Mesendoderm (in vitro differentiated cells): Measurements from ENCODE around the gene NFAT5.

Experiments used
- DNase-seq: peaks from one replicate; pipeline ENCODE4 v3.0.0; 2013
- H2AK5ac ChIP-seq: 2 replicates; pipeline ENCODE4 v1.6.1; 2013; ENCODE audit warnings: low read length, inconsistent platforms
- H2BK120ac ChIP-seq: 2 replicates; pipeline ENCODE4 v1.6.1; 2013; ENCODE audit warnings: low read depth, mild to moderate bottlenecking, low read length, moderate library complexity, mixed read lengths
- H2BK15ac ChIP-seq: replicated peaks from 2 replicates; pipeline ENCODE4 v1.6.1; 2013; ENCODE audit warnings: low read depth, mild to moderate bottlenecking, moderate library complexity
- H2BK5ac ChIP-seq: 2 replicates; pipeline ENCODE4 v1.6.1; 2013; ENCODE audit warnings: low read length, inconsistent platforms
- H3K18ac ChIP-seq: 2 replicates; pipeline ENCODE4 v1.6.1; 2013; ENCODE audit warnings: mild to moderate bottlenecking, low read length, mixed read lengths
- H3K23ac ChIP-seq: one replicate; pipeline ENCODE4 v1.6.1; 2013; ENCODE audit warnings: low read length
- H3K27ac ChIP-seq: 2 replicates; pipeline ENCODE4 v1.5.1; 2013; ENCODE audit warnings: low read depth, mild to moderate bottlenecking, inconsistent platforms, low read length, moderate library complexity
- H3K27me3 ChIP-seq: 2 replicates; pipeline ENCODE4 v1.6.1; 2013; ENCODE audit warnings: low read length, control low read depth, mild to moderate bottlenecking, inconsistent platforms; ENCODE audit not compliant: insufficient read depth, poor library complexity
- H3K36me3 ChIP-seq: 2 replicates; pipeline ENCODE4 v1.6.1; 2013; ENCODE audit warnings: low read length, inconsistent platforms; ENCODE audit not compliant: control insufficient read depth, insufficient read depth
- H3K4ac ChIP-seq: one replicate; pipeline ENCODE4 v1.6.1; 2013; ENCODE audit warnings: low read depth, mild to moderate bottlenecking, low read length, moderate library complexity
- H3K4me1 ChIP-seq: 2 replicates; pipeline ENCODE4 v1.6.1; 2013; ENCODE audit warnings: low read depth, low read length, inconsistent platforms; ENCODE audit not compliant: control insufficient read depth
- H3K4me2 ChIP-seq: 2 replicates; pipeline ENCODE4 v1.6.1; 2013; ENCODE audit warnings: low read length
- H3K4me3 ChIP-seq: 2 replicates; pipeline ENCODE4 v1.5.1; 2013; ENCODE audit warnings: mild to moderate bottlenecking, low read length
- H3K56ac ChIP-seq: one replicate; pipeline ENCODE4 v1.6.1; 2013; ENCODE audit warnings: low read length
- H3K79me1 ChIP-seq: 2 replicates; pipeline ENCODE4 v1.6.1; 2013; ENCODE audit warnings: low read length, inconsistent platforms
- H3K79me2 ChIP-seq: 2 replicates; pipeline ENCODE4 v1.6.1; 2013; ENCODE audit warnings: mild to moderate bottlenecking, low read length; ENCODE audit not compliant: control insufficient read depth, insufficient read depth
- H3K9ac ChIP-seq: 2 replicates; pipeline ENCODE4 v1.6.1; 2013; ENCODE audit warnings: low read length, inconsistent platforms
- H4K5ac ChIP-seq: one replicate; pipeline ENCODE4 v1.6.1; 2013; ENCODE audit warnings: low read length
- H4K8ac ChIP-seq: one replicate; pipeline ENCODE4 v1.6.1; 2013; ENCODE audit warnings: low read depth, mild to moderate bottlenecking, control low read depth, low read length, moderate library complexity
- WGBS: extraction: QIAGEN DNeasy Blood & Tissue Kit; methylation state at CpG from one replicate; pipeline ENCODE4 v1.1.7; 2013; ENCODE audit warnings: low lambda C conversion rate, missing lambda C conversion rate; ENCODE audit not compliant: insufficient coverage; ENCODE audit errors: extremely low coverage; 5-methylcytosine and 5-hydroxymethylcytosine counted together

NFAT5 gene

GRCh38 chr16:69595127-69596036, 29.6 kb downstream of the NFAT5 start:
- no peak overlapping the region for H3K9ac ChIP-seq
- no peak overlapping the region for H3K23ac ChIP-seq
- no peaks in the 10 kb centered on the region for H3K36me3 ChIP-seq
- no peak overlapping the region for H3K4me3 ChIP-seq
- H3K4me1 ChIP-seq, result no peaks in the 10 kb centered on the region
- H3K27me3 ChIP-seq, result no peaks in the 10 kb centered on the region
- no peak overlapping the region for H3K4me2 ChIP-seq
- no CpG with 5 or more reads among the region's 8 CpGs for WGBS
- peaks cover 12% of the 10 kb centered on the region for H3K79me2 ChIP-seq
- H2BK120ac ChIP-seq, result no peak overlapping the region
- DNase-seq, result no peak
- peaks cover 7% of the 10 kb centered on the region for H3K79me1 ChIP-seq
- no peak overlapping the region for H2BK15ac ChIP-seq
- no peak overlapping the region for H3K18ac ChIP-seq
- H2BK5ac ChIP-seq, result no peak overlapping the region
- H2AK5ac ChIP-seq, result no peak overlapping the region
- H3K4ac ChIP-seq, result no peak overlapping the region
- no peak overlapping the region for H4K8ac ChIP-seq
- no peak overlapping the region for H4K5ac ChIP-seq
- no peak overlapping the region for H3K27ac ChIP-seq
- H3K56ac ChIP-seq, result no peak overlapping the region

GRCh38 chr16:69596801-69597200, 31.0 kb downstream of the NFAT5 start:
- Histone ChIP-seq H3K4me2 (no peak overlapping the region), H3K4ac (no peak overlapping the region), H3K18ac (no peak overlapping the region), H3K27ac (no peak overlapping the region), H2AK5ac (no peak overlapping the region), H2BK120ac (no peak overlapping the region), H3K27me3 (no peaks in the 10 kb centered on the region), H2BK15ac (no peak overlapping the region), H3K79me1 (peaks cover 7% of the 10 kb centered on the region), H3K4me1 (no peaks in the 10 kb centered on the region), H3K79me2 (peaks cover 10% of the 10 kb centered on the region), H3K4me3 (no peak overlapping the region), H2BK5ac (no peak overlapping the region), H3K23ac (no peak overlapping the region), H4K5ac (no peak overlapping the region), H3K36me3 (no peaks in the 10 kb centered on the region), H4K8ac (no peak overlapping the region), H3K9ac (no peak overlapping the region), H3K56ac (no peak overlapping the region)
- DNase-seq, result no peak

GRCh38 chr16:69598045-69598444, 32.3 kb downstream of the NFAT5 start:
- no CpG with 5 or more reads among the region's 5 CpGs for WGBS

GRCh38 chr16:69599731-69600130, 34.0 kb downstream of the NFAT5 start:
- no peak overlapping the region for H3K27ac ChIP-seq
- no peak for DNase-seq
- H2AK5ac ChIP-seq, result no peak overlapping the region
- H3K18ac ChIP-seq, result no peak overlapping the region
- no peak overlapping the region for H4K5ac ChIP-seq
- no peak overlapping the region for H2BK15ac ChIP-seq
- no peak overlapping the region for H4K8ac ChIP-seq
- no peak overlapping the region for H3K9ac ChIP-seq
- H3K56ac ChIP-seq, result no peak overlapping the region
- H3K4ac ChIP-seq, result no peak overlapping the region
- peaks cover 7% of the 10 kb centered on the region for H3K79me1 ChIP-seq
- no peak overlapping the region for H3K23ac ChIP-seq
- no peak overlapping the region for H2BK120ac ChIP-seq
- WGBS, result 100% methylated on average over 1 of the region's 1 CpG
- no peaks in the 10 kb centered on the region for H3K36me3 ChIP-seq
- no peaks in the 10 kb centered on the region for H3K27me3 ChIP-seq
- H3K4me2 ChIP-seq, result no peak overlapping the region
- H3K4me3 ChIP-seq, result no peak overlapping the region
- no peak overlapping the region for H2BK5ac ChIP-seq
- H3K79me2 ChIP-seq, result peaks cover 15% of the 10 kb centered on the region
- H3K4me1 ChIP-seq, result no peaks in the 10 kb centered on the region

More at GRCh38 chr16:69598045-69598444, 32.3 kb downstream of the NFAT5 start:
- no peak overlapping the region for H3K18ac ChIP-seq
- no peak overlapping the region for H2AK5ac ChIP-seq
- no peaks in the 10 kb centered on the region for H3K36me3 ChIP-seq
- no peak overlapping the region for H3K23ac ChIP-seq
- no peak overlapping the region for H2BK120ac ChIP-seq
- no peaks in the 10 kb centered on the region for H3K4me1 ChIP-seq
- no peak overlapping the region for H3K4ac ChIP-seq
- peaks cover 7% of the 10 kb centered on the region for H3K79me1 ChIP-seq
- H3K4me3 ChIP-seq, result no peak overlapping the region
- no peak overlapping the region for H4K8ac ChIP-seq
- no peak overlapping the region for H2BK5ac ChIP-seq
- no peak overlapping the region for H3K4me2 ChIP-seq
- H3K27me3 ChIP-seq, result no peaks in the 10 kb centered on the region
- H2BK15ac ChIP-seq, result no peak overlapping the region
- no peak for DNase-seq
- no peak overlapping the region for H4K5ac ChIP-seq
- no peak overlapping the region for H3K56ac ChIP-seq
- H3K27ac ChIP-seq, result no peak overlapping the region
- H3K9ac ChIP-seq, result no peak overlapping the region
- peaks cover 10% of the 10 kb centered on the region for H3K79me2 ChIP-seq

DNA sequence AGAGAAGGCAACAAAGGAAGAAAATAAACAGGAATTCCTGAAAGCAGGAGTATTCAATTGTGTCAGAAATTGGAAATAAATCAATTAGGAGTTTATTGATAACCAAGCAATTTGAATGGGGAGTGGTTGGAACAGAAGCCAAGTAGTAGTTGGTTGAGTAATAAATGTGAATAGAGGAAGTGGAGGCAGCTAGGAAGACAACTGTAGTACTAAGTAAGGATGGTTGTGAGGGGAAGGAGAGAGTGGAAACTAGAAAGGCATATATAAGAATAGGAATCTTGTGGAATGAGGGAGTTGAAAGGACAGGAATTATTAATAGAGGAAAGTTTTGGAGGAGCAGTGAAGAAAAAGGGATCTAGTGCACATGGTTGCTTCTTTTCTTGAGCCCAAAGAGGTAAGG, 34.4 kb downstream of the NFAT5 start:
- Histone ChIP-seq H3K79me1 (peaks cover 6% of the 10 kb centered on the region), H3K23ac (no peak overlapping the region), H2AK5ac (no peak overlapping the region), H3K36me3 (no peaks in the 10 kb centered on the region), H3K79me2 (peaks cover 16% of the 10 kb centered on the region), H4K5ac (no peak overlapping the region), H2BK15ac (no peak overlapping the region), H3K27me3 (no peaks in the 10 kb centered on the region), H3K18ac (no peak overlapping the region), H3K27ac (no peak overlapping the region), H2BK5ac (no peak overlapping the region), H4K8ac (no peak overlapping the region), H3K4me3 (no peak overlapping the region), H3K4ac (no peak overlapping the region), H3K4me2 (no peak overlapping the region), H2BK120ac (no peak overlapping the region), H3K9ac (no peak overlapping the region), H3K4me1 (no peaks in the 10 kb centered on the region), H3K56ac (no peak overlapping the region)
- DNase-seq, result no peak

DNA sequence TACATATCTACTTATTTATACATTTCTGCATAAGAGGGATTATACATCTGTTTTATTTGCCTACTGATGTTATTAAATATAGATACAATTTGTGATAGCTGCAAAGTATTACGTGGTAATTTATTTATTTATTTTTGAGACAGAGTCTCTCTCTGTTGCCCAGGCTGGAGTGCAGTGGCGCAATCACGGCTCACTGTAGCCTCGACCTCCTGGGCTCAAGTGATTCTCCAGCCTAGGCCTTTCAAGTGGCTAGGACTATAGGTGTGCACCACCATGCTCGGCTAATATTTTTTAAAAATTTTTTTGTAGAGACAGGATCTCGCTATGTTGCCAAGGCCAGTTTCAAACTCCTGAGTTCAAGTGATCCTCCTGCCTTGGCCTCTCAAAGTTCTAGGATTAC, 35.5 kb downstream of the NFAT5 start:
- Histone ChIP-seq H3K27me3 (no peaks in the 10 kb centered on the region), H3K79me1 (peaks cover 3% of the 10 kb centered on the region)
- WGBS, result no CpG with 5 or more reads among the region's 6 CpGs

More for the DNA sequence above, 35.5 kb downstream of the NFAT5 start:
- no peak for DNase-seq
- Histone ChIP-seq H4K5ac (no peak overlapping the region), H2BK5ac (no peak overlapping the region), H3K4me3 (no peak overlapping the region), H3K18ac (no peak overlapping the region), H3K36me3 (no peaks in the 10 kb centered on the region), H3K4ac (no peak overlapping the region), H3K27ac (no peak overlapping the region), H3K23ac (no peak overlapping the region), H3K4me2 (no peak overlapping the region), H4K8ac (no peak overlapping the region), H2BK120ac (no peak overlapping the region), H2BK15ac (no peak overlapping the region), H3K9ac (no peak overlapping the region), H3K56ac (no peak overlapping the region), H2AK5ac (no peak overlapping the region), H3K4me1 (no peaks in the 10 kb centered on the region), H3K79me2 (peaks cover 13% of the 10 kb centered on the region)
